Small intestine (tissue), 7 donors: ENCODE data around the gene ITPR2. TPM values are rescaled to one million over a fixed set of nuclear protein-coding genes. Genes with fewer than 3 reads are reported as not detected.
A peak's percentile ranks its signal among the peaks of the same experiment; 100 is the strongest.
"Not testable (repeated sequence)": the region's sequence is repeated elsewhere in the genome, so short reads cannot be mapped to it uniquely, and the experiment has no call there.

Source experiments
- DNase-seq, 2 donors: peaks; one replicate each; pipeline versions ENCODE4 v3.0.0 to v3.0.0-alpha.2; 2013
- FAIRE-seq: peaks from 2 replicates; lab custom pipeline; 2012; peaks lifted over from hg19 to GRCh38; lab: Jason Lieb, UNC
- H3K27ac ChIP-seq, 3 donors: one replicate each; pipeline ENCODE4 v1.5.1; 2013; ENCODE audit warnings: low read length in 2 of 3, mild to moderate bottlenecking in 2 of 3, control low read depth in 1 of 3, inconsistent platforms in 1 of 3, low read depth in 1 of 3, moderate library complexity in 1 of 3
- H3K27me3 ChIP-seq, 3 donors: one replicate each; pipeline ENCODE4 v1.6.1; 2013; ENCODE audit warnings: low read length in 3 of 3, inconsistent platforms in 1 of 3; ENCODE audit not compliant: control insufficient read depth in 3 of 3, insufficient read depth in 3 of 3
- H3K36me3 ChIP-seq, 3 donors: one replicate each; pipeline ENCODE4 v1.6.1; 2013; ENCODE audit warnings: low read length in 3 of 3, inconsistent platforms in 1 of 3, low read depth in 1 of 3, mild to moderate bottlenecking in 1 of 3, moderate library complexity in 1 of 3; ENCODE audit not compliant: control insufficient read depth in 3 of 3, insufficient read depth in 2 of 3
- H3K4me1 ChIP-seq, 3 donors: one replicate each; pipeline ENCODE4 v1.6.1; 2013; ENCODE audit warnings: low read length in 2 of 3, inconsistent platforms in 1 of 3, low read depth in 1 of 3, mild to moderate bottlenecking in 1 of 3, moderate library complexity in 1 of 3; ENCODE audit not compliant: control insufficient read depth in 3 of 3, insufficient read depth in 2 of 3
- H3K4me3 ChIP-seq, 3 donors: one replicate each; pipeline ENCODE4 v1.5.1; 2013; ENCODE audit warnings: low read length in 3 of 3, control low read depth in 1 of 3, inconsistent platforms in 1 of 3, low read depth in 1 of 3, mild to moderate bottlenecking in 1 of 3, moderate library complexity in 1 of 3
- H3K9me3 ChIP-seq, 2 donors: one replicate each; pipeline ENCODE4 v1.6.1; 2013; ENCODE audit warnings: low read depth in 1 of 2, low read length in 1 of 2; ENCODE audit not compliant: control insufficient read depth in 2 of 2, insufficient read depth in 1 of 2
- WGBS, 3 donors: extraction: QIAGEN DNeasy Blood & Tissue Kit; methylation state at CpG; one replicate each; pipeline ENCODE4 v1.1.7; 2013; 5-methylcytosine and 5-hydroxymethylcytosine counted together
- polyA plus RNA-seq, 4 donors: library from polyadenylated mRNA; stranded (reverse) in 3 of 4; unstranded in 1 of 4; fragments of 200-250 nt in 3 of 4; fragments of 120-200 nt in 1 of 4; gene quantifications; one replicate each; pipeline versions ENCODE4 v1.2.1 to v1.2.3, GENCODE V29; 2013
- donor health status: healthy with polysubstance abuse.
- donor health status: control.
- donor health status: control.
- donor health status: Bipolar disorder and iron deficiency.
- donor health status: healthy.

Gene ITPR2
- polyA plus RNA-seq, 4 donors, result 2.2 to 9.2 (median 4.4) TPM

DNA sequence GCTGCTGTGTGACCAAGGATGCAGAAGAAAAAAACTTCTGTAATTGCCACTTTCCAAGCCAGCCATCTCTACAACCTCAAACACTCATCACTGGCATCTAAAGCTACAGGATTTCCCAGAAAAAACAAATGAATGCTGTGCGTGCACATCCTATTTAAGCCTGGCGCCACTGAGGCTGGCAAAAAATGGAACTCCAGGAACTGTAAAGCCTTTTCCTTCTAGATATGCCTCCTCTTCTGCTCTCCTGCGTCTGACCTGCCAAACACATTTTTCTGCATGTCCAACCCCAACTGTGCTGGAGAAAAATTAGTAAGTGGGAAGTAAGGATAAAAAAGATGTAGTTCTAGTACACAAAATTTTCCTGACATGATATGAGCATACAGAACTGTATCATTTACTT is 184.9 kb downstream of the ITPR2 start:
- Histone ChIP-seq H3K9me3 (no peaks in the 10 kb centered on the region), H3K36me3 (peaks cover 0 to 3% (median 3%) of the 10 kb centered on the region in 3 donors), H3K27me3 (no peaks in the 10 kb centered on the region), H3K27ac (no peak overlapping the region), H3K4me3 (no peak overlapping the region), H3K4me1 (no peaks in the 10 kb centered on the region)
- DNase-seq (no peak), FAIRE-seq (no peak)
- 92 to 98% (median 97%) methylated on average over 3 of the region's 3 CpGs for WGBS, 3 donors

DNA sequence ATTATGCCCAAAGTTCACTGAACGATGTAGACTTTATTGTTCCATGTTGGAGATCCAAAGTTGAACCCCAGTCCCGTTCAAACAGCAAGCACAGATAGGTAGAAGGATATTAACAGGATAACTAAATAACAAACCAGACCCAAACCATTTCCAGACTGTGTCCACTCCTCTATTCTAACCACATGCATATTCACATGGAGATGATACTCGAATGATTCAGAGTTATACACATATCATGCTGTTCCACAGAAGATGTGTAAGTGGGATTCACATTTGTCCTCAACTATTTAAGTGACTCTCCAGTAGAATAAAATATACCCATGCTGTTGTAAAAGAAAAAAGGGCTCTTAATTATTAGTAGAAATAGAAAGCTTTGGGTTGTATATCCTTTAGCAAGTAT is 185.9 kb downstream of the ITPR2 start:
- FAIRE-seq, result no peak
- DNase-seq, result no peak
- Histone ChIP-seq H3K9me3 (no peaks in the 10 kb centered on the region), H3K27ac (no peak overlapping the region), H3K27me3 (no peaks in the 10 kb centered on the region), H3K36me3 (peaks cover 0 to 3% (median 0%) of the 10 kb centered on the region in 3 donors), H3K4me3 (no peak overlapping the region), H3K4me1 (no peaks in the 10 kb centered on the region)
- 85 to 97% (median 96%) methylated on average over 3 of the region's 3 CpGs for WGBS, 3 donors

DNA sequence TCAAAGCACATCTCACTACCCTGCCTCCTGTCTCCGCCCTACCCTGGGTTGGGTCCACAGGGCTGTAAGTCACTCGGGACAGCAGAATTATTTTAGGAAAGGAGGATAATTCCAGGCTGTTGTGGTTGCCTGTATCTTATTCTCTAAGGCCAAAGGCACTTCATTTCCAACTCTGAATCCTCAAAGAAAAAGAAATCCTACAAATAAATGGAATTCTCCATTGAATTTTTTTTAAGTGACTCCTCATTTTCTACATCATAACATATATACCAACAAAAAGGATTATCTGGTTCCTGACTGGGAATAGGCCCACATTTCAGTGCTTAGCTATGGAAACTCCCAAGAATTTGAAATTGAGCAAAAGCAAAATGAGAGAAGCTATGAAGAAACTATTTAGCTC is 186.4 kb downstream of the ITPR2 start:
- Histone ChIP-seq H3K27me3 (no peaks in the 10 kb centered on the region), H3K36me3 (peaks cover 0 to 3% (median 0%) of the 10 kb centered on the region in 3 donors), H3K9me3 (no peaks in the 10 kb centered on the region), H3K4me1 (no peaks in the 10 kb centered on the region), H3K4me3 (no peak overlapping the region), H3K27ac (no peak overlapping the region)
- 84 to 97% (median 93%) methylated on average over 2 of the region's 2 CpGs for WGBS, 3 donors
- FAIRE-seq (no peak), DNase-seq (no peak)

- not testable (repeated sequence) for H3K27me3 ChIP-seq, H3K4me3 ChIP-seq, H3K27ac ChIP-seq, H3K36me3 ChIP-seq, H3K4me1 ChIP-seq, H3K9me3 ChIP-seq, FAIRE-seq
- 67 to 82% (median 67%) methylated on average over 3 of the region's 3 CpGs for WGBS, 3 donors
- peak in 1 of 2 donors; percentile 10 for DNase-seq
Measured at GRCh38 chr12:26644376-26644775, 188.6 kb downstream of the ITPR2 start.

GRCh38 chr12:26643532-26644315 is 189.3 kb downstream of the ITPR2 start:
- Histone ChIP-seq H3K9me3 (no peaks in the 10 kb centered on the region), H3K27ac (no peak overlapping the region), H3K4me1 (no peaks in the 10 kb centered on the region), H3K27me3 (no peaks in the 10 kb centered on the region), H3K36me3 (peaks cover 0 to 3% (median 0%) of the 10 kb centered on the region in 3 donors), H3K4me3 (no peak overlapping the region)
- DNase-seq, result no peak
- no peak for FAIRE-seq
- WGBS, 3 donors, result 84 to 96% (median 91%) methylated on average over 4 of the region's 4 CpGs

DNA sequence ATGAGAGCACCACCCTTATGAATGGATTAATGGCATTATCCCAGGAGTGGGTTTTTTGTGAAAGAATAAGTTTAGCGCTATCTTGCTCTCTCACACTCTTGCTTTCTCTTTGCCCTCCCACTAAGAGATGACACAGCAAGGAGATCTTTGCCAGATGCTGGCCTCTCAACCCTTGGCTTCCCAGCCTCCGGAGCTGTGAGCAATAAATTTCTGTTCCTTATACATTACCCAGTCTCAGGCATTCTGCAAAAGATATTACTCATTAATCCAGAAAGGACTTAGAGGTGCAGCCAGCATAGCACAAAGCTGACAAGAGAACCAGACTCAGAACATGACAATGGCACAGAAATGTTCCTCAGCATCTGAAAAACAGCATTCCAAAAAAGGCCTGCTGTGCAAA is 190.6 kb downstream of the ITPR2 start:
- Histone ChIP-seq H3K4me1 (no peaks in the 10 kb centered on the region), H3K27me3 (no peaks in the 10 kb centered on the region), H3K27ac (no peak overlapping the region), H3K4me3 (no peak overlapping the region), H3K36me3 (no peaks in the 10 kb centered on the region), H3K9me3 (no peaks in the 10 kb centered on the region)
- 67 to 73% (median 70%) methylated on average over 2 of the region's 2 CpGs for WGBS, 3 donors
- no peak for FAIRE-seq
- DNase-seq, result no peak

DNA sequence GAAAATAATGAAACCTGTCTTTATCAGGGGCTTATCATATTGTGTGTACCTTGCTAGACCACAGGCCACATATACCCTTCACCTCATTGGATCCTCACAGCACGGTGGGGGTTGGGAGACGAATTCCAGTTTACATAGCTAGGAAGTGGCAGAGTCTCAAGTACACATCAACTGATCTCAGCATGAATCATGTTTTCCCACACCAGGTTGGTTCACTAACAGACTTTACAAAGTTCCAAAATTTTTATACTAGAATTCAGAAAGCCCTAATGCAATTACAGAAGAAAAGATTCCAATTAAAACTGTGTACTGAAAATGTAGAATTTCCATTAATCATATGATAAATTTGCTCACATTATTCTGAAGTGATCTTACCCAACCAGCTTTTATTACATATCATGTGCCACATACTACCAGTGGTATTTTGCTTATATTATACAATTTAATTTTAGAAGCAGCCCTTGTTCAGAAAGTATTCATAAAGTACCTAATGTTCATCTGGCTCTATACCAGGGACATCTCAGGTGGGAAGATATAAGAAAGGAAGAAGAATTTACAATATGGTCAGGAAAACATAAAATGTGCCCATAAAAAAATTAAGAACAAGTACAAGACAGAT is 196.2 kb downstream of the ITPR2 start:
- Histone ChIP-seq H3K9me3 (no peaks in the 10 kb centered on the region), H3K36me3 (peaks cover 0 to 1% (median 0%) of the 10 kb centered on the region in 3 donors), H3K4me1 (no peaks in the 10 kb centered on the region), H3K27ac (no peak overlapping the region), H3K4me3 (no peak overlapping the region), H3K27me3 (no peaks in the 10 kb centered on the region)
- no peak for FAIRE-seq
- DNase-seq, result peak in 1 of 2 donors; percentile 41
- 73 to 90% (median 77%) methylated on average over 2 of the region's 2 CpGs for WGBS, 3 donors

DNA sequence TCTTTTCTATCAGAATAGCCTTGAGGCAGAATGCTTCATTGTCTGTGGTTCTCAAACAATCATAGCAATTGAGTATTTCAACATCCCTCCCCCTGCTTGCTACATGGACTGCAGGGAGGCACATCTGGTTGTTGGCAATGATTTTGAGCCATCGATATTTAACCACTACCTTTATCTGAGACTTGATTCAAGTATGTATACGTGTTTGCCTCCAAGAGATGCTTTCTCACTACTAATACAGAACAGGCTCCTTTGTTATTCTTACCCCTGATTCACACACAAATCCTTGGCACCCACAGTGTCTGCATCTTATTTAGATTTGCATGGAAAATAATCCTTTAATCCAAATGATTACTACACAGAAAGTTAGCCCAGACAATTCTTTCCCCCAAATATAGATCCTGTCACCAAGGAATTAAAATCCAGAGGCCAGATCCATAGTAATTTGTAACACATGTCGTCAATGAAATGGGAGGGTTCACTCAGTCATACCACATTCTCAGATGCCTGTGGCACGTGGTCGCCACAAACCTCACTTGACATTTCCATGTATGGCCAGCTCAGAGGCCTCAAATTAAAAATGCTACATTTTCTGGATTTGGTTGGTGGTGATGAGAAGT is 199.3 kb downstream of the ITPR2 start:
- Histone ChIP-seq H3K9me3 (no peaks in the 10 kb centered on the region), H3K4me3 (no peak overlapping the region), H3K27ac (no peak overlapping the region), H3K27me3 (no peaks in the 10 kb centered on the region), H3K4me1 (peaks cover 0 to 3% (median 3%) of the 10 kb centered on the region in 3 donors), H3K36me3 (peaks cover 0 to 4% (median 1%) of the 10 kb centered on the region in 3 donors)
- FAIRE-seq (no peak), DNase-seq (no peak)
- 86 to 92% (median 87%) methylated on average over 5 of the region's 5 CpGs for WGBS, 3 donors
